Measurements from ENCODE around the gene AP4M1.
A peak's percentile ranks its signal among the peaks of the same experiment; 100 is the strongest.
"Not testable (repeated sequence)": the region's sequence is repeated elsewhere in the genome, so short reads cannot be mapped to it uniquely, and the experiment has no call there.

Gene AP4M1

GRCh38 chr7:100109521-100110163, 8.2 kb downstream of the AP4M1 start:
- DNase-seq: no peak

GRCh38 chr7:100111156-100111555, 9.7 kb downstream of the AP4M1 start:
- DNase-seq: no peak

GRCh38 chr7:100111914-100112313, 10.5 kb downstream of the AP4M1 start:
- no peak for DNase-seq

- DNase-seq: no peak
Measured at GRCh38 chr7:100115026-100115425, 13.6 kb downstream of the AP4M1 start.

DNA sequence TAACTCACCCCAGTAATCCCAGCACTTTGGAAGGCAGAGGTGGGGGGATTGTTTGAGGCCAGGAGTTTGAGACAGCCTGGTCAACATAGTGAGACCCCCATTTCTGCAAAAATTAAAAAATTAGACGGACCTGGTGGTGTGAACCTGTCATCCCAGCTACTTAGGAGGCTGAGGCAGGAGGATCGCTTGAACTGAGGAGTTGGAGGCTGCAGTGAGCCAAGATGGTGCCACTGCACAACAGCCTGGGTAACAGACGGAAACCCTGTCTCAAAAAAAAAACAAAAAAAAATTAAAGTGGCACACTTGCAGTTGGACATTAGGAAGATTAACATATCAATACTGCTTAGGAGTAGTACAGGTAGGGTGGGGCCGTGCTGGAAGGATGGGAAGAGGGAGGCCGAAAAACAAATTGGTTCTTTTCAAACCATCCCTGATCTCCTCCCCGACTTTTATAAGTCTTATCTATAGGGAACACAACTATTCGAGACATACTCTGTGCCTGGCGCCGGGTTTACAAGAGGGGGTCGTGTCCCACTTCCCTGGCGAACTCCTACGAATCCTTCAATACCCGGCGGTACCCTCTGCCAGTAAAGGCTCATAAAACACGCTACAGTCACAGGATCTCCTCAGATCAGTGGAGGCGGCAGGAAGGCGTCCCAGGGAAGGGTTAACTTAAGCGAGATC, 17.1 kb downstream of the AP4M1 start:
- no peak for DNase-seq

DNA sequence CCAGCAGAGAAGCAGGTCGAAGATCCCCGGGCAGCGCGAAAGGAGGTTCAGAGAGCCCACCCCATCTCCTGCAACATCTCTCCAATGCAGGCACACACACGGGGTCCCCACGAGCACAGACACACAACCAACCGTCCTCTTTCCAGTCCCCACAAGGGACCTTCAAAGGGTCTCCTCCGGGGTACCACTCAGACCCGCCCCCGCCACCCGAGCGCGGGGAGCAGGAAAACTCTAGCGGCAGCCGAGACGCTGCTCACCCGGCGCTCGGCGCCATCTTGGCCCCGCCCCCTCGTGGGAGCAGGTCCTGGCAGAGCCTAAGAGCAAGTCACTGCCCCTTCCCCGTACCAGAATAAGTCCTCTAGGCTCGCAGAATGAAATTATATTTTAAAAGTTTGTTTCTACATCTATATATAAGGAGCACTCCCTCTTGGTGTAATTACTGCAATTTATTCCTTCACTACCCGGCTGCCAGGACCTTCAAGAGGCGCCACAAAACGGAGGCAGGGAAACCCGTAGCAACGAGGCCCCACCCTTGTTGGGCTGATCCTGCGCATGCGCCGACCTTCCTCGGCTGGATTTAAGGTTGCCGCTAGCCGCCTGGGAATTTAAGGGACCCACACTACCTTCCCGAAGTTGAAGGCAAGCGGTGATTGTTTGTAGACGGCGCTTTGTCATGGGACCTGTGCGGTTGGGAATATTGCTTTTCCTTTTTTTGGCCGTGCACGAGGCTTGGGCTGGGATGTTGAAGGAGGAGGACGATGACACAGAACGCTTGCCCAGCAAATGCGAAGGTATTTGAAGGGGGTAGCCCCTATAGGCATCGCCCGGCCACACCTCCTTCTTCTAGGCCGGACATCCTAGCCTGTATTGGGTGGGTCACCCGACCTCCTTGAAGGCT, 17.9 kb downstream of the AP4M1 start, which contains the start of the genes CNPY4 and TAF6:
CNPY4 (plus strand) TSS at position 563 of the 898 bp plus-strand sequence; CDS start at position 674, 111 bp downstream.
TAF6 (minus strand) TSS at position 287 of the 898 bp plus-strand sequence. CDS start 5,149 bp downstream, outside the sequence.
- peak; percentile 93 for DNase-seq

- no peak for DNase-seq
Measured at GRCh38 chr7:100119970-100120732, 18.7 kb downstream of the AP4M1 start.

GRCh38 chr7:100120733-100121036, 19.2 kb downstream of the AP4M1 start:
- DNase-seq: no peak

GRCh38 chr7:100122067-100122466, 20.6 kb downstream of the AP4M1 start:
- peak; percentile 84 for DNase-seq

DNA sequence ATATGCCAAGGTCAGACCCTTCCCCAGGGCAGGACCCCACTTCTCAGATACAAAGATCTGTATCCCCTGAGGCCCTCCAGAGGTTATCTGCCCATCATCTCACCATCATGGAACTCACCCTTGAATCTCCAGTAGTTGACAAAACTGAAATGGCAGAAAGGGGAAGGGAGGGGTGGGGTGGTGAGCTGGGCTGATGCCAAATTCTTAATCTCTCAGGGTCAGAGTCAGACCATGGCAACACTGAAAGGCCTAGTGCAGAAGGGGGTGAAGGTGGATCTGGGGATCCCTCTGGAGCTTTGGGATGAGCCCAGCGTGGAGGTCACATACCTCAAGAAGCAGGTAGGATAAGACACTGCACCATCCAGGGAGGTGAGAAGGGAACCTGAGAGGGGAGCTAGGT, 21.1 kb downstream of the AP4M1 start:
- DNase-seq: no peak

DNA sequence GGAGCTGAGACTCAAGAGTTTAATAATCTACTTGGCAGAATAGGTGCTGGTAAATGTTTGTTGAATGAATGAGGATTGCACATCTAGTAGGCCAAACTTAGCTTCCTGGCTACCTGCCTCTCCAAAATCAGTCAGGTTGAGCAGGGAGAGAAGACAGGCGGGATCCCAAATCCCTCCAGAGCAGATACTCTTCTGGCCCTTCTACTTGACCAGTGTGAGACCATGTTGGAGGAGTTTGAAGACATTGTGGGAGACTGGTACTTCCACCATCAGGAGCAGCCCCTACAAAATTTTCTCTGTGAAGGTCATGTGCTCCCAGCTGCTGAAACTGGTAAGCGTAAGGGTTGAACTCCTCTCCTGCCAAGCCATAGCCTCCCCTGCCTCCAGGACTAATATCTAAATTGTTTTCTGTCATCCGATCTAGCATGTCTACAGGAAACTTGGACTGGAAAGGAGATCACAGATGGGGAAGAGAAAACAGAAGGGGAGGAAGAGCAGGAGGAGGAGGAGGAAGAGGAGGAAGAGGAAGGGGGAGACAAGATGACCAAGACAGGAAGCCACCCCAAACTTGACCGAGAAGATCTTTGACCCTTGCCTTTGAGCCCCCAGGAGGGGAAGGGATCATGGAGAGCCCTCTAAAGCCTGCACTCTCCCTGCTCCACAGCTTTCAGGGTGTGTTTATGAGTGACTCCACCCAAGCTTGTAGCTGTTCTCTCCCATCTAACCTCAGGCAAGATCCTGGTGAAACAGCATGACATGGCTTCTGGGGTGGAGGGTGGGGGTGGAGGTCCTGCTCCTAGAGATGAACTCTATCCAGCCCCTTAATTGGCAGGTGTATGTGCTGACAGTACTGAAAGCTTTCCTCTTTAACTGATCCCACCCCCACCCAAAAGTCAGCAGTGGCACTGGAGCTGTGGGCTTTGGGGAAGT, 23.1 kb downstream of the AP4M1 start:
- no peak for DNase-seq

GRCh38 chr7:100126239-100126930, 24.9 kb downstream of the AP4M1 start:
- DNase-seq: no peak

- DNase-seq: peak; percentile 68
Measured at GRCh38 chr7:100126931-100127865, 25.8 kb downstream of the AP4M1 start, which contains the start of gene MBLAC1. TSS of gene MBLAC1 (plus strand) at chr7:100126967. CDS start at chr7:100127396, 429 bp downstream.

GRCh38 chr7:100127866-100128636, 26.6 kb downstream of the AP4M1 start:
- DNase-seq: no peak

GRCh38 chr7:100128637-100128963, 27.2 kb downstream of the AP4M1 start:
- DNase-seq: no peak

- not testable (repeated sequence) for DNase-seq
Measured at GRCh38 chr7:100130220-100130607, 28.8 kb downstream of the AP4M1 start.

GRCh38 chr7:100130608-100131453, 29.4 kb downstream of the AP4M1 start:
- DNase-seq: peak; percentile 55

DNA sequence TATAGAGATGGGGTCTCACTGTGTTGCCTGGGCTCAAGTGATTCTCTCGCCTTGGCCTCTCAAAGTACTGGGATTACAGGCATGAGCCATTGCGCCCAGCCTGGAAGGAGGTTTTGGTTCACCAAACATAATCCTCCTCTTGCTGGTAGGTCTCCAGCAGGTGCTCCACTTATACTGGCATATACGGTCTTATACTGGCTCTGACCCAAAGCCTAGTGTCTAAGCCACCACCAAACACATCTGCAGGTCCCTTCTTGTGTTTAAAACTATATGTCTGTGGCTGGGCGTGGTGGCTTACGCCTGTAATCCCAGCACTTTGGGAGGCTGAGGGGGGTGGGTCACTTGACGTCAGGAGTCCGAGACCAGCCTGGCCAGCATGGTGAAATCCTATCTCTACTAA, 30.7 kb downstream of the AP4M1 start:
- DNase-seq: no peak

Measured in NCI-H2081 treated with DMSO at 0.1 percent for 48 hours (cell line).